Measurements from ENCODE around the gene TEX12.
"Not testable (repeated sequence)": the region's sequence is repeated elsewhere in the genome, so short reads cannot be mapped to it uniquely, and the experiment has no call there.

TEX12 gene

DNA sequence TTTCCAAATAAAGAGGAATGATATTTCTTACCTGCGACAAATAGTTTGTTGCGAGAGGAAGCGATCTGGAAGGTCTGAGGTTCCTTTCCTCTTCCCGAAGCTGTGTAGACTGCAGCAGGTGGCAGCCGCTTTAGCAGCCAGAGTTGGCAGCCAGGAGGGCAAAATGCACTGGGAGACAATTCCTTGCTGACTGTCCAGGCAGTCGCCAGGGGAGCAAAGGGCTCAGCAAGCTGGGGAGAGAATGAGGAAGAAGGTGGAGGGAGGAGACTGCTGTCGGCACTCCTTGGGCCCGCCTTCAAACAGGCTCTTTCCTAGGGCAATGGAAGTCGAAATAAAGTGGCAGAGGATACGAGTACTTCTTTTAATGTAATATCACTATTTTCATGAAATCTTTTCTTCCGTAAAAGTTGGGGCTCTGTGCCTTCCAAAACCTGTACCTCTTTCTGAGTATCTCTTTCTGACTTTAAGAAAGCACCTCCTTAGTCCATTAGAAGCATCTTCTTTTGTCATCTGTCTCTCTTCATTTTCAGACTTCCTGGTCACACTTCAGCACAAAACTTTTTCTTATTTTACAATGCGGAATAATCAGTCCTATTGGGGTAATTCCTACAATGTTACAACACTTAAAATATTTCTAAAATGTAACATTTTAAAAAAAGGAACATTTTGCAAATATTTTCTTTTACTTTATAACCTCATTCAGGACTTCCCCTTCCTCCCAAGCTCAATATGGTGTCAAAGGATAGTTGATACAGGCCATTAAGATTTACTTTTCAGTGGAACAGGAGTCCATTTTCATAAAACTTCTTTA is 3.1 kb upstream of the TEX12 start, which contains the start of gene IL18:
Gene IL18, minus strand, starts transcription at position 220 of the 811 bp plus-strand sequence. CDS start 9,041 bp downstream, outside the sequence.
- no peak for DNase-seq (ENCODE audit: low read depth in 2 of 2)

DNA sequence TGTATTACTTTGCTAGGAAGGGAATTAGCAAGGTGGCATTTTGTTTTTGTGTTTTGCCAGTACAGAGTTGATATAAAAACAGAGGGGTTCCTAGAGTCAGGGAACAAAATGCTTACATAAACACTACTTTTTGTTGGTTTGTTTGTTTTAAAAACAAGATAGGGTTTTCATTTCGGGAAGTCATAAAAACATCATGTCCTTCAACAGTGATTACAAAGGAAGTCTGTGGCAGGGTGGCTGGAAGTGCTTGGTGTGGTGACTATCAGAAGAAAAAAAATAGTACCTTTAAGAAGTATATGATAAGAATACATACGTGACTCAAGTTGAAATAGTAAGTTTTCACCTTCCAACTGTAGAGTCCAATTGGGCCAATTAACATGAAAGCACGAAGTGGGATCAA is 2.1 kb upstream of the TEX12 start:
- DNase-seq (ENCODE audit: low read depth in 2 of 2) = no peak

DNA sequence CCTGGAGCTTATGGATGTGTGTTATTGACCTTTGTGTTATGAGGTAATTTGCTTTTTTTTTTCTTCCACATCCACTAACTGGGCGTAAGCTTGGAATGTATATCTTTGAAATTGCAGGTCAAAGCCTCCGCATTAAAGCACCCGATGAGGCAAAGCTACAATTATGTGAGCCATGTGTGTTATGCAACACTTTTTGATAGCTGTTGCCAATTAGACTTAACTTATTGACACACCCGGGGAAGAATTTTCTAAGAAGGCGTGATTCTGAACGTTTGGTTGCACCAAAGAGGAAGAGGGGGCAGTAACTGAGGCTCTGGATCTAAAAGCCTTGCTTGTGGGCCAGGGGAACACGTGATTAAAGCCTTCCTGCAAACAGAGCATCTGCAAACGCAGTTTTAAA is 610 bp upstream of the TEX12 start:
- no peak for DNase-seq (ENCODE audit: low read depth in 2 of 2)

DNA sequence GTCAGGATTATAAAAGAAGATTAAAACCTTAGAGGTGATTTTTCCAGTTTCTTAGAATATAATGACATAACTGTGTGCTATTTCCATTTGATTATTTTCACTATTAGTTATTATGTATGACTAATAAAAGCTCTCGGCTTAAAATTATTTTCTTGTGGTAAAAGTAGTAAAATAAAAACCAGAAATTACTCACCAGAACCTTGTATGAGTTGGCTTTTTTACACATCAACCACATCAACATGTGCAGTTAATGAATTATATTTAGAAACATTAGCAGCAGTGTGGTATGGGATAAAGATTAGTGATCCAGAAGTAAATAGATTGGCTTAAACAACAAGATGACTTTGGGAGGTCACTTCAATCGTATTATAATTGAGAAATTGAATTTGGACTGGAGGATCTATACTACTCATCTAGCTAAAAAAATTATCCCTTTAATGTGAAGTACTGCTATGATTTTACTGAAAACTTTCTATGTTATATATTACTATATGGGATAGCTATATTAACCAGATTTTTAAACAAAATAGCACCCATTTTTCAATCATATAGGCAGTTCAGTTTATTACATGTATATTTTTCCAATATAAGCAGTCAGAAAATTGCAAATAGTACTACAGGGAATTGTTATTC is 5.3 kb downstream of the TEX12 start:
- no peak for DNase-seq (ENCODE audit: low read depth in 2 of 2)

DNA sequence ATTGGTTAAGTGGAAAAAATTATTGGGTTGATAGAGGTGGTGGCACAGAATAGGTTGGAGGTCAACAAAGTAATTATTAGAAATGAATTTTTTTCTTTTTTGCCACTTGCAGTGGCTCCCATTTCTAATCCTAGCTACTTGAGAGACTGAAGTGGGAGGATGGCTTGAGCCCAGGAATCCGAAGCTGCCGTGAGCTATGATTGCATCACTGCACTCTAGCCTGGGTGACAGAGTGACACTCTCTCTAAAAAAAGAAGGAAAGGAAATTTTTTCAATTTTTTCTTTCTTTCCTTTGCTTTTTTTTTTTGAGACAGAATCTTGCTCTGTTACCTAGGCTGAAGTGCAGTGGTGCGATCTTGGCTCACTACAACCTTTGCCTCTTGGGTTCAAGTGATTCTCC is 6.0 kb downstream of the TEX12 start:
- DNase-seq (ENCODE audit: low read depth in 2 of 2) = no peak

DNA sequence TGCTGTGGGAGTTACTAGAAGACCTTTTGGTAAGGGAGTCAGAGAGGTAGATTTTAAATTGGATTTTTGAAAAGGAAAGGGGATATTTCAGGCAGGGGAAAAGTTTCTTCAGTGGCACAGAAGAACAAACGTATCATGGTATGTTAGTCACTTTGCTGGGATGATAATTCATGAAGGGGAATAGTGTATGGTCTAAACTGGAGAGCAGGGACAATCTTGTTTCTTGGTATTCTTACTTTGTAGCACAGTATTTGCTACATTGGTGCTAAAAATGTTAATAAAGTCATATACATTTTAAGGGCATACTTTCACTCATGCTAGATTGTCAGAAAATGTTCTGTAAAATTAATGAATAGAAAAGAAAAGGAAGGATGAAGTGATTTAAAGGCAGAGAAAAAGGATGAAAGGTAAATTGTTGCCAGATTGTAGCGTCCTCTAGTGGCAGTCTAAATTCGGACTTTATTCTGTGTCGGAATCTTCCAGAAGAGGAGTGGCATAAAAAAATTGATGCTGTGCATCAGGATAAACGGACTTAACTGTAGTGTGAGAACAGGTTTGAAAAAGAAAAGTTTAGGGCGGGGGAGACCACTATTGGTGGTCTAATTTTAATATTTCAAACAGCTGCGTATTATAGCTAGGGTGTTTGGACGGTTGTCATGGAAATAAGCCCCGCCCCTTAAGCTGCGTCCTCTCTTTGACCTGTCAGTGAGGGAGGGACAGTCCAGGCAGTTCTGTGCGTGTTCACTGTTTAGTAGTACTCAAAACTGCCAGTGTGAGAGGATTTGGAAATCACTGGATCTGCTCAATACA is 7.8 kb downstream of the TEX12 start, which contains the start of gene BCO2:
Gene BCO2, plus strand, starts transcription at position 724 of the 810 bp plus-strand sequence. CDS start 90 bp downstream, outside the sequence.
- DNase-seq (ENCODE audit: low read depth in 2 of 2) = peak in 1 of 2 donors; percentile 7

DNA sequence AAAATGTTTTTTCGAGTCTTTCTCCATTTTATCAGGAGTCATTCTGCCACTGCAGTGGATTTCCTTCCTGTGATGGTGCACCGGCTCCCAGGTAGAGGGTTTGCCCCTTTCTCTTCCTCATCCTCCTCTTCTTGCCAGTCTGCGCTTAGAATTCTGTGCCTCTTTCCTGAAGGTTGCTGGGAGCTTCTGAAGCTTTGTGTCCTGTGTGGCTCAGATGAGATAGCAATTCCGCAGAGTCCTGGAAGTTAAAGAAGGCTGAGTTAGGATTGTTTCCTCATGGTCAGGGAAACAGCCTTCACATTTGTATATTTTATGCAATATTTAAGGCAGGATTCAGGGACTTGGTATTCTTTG is 8.4 kb downstream of the TEX12 start:
- DNase-seq (ENCODE audit: low read depth in 2 of 2) = no peak

DNA sequence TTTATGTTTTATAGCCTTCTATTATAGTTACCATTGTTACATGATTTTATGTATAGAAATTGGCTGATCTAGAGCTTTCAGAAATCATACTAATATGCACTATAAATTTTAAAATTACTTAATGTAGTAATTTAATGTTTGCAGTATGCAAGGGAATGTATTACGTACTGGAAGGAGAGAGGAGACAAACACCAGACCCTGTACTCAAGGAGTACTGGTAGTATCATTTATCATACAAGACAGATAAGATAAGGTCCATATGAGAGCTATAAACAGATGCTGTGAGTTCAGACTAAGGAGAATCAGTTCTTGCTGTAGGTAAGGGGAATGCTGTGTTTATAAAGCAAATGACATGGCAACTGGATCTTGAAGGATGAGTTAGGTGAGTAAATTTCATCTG is 8.9 kb downstream of the TEX12 start:
- DNase-seq (ENCODE audit: low read depth in 2 of 2) = no peak

DNA sequence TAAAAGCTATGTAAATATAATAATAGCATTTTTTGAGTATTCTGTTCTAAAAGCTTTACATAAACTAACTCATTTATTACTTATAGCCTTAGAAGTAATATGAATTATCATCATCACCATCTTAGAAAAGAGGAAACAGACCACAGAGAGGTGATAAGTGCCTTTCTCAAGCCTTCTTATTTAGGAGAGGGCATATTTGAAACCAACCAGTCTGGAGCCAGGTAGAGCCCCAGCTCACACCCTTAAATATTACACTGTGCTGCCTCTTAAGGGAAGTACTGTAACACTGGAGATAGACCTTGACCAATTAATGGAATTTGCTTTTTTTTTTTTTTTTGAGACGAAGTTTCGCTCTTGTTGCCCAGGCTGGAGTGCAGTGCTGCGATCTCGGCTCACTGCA is 10.4 kb downstream of the TEX12 start:
- no peak for DNase-seq (ENCODE audit: low read depth in 2 of 2)

DNA sequence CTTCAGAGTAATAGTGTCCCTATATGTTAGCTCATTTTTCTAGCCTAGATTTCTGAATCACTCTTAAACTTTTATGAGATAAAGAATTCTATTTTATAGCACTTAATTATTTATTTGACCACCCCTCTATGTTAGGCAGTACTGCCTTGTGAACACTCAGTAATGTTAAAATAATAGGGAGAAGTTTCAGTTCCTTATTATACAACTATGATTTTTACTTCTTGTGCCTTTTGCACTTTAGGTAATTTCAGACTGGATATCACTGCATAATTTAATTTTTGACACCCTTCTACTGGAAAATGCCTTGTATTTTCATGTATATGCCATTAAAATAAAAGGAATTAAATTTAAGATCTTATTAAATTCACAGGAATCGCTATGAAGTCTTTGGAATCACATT is 11.3 kb downstream of the TEX12 start:
- no peak for DNase-seq (ENCODE audit: low read depth in 2 of 2)

DNA sequence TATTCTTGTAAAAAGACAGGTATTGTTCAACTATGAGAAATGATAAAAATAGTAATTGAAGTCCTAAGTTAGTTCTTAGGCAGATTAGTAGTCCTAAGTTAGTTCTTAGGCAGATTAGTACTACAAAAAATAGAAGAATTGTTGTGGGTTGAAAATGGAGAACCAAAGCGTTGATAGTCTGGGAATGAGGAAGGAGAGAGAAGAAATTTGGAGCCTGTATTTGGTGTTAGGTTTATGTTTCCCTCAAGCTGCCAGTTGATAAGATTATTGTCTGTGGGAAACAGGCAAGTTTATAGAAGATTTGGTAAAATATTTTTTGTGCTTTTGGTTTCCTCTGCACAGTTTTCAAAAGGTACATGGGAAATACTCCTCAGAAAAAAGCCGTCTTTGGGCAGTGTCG is 11.8 kb downstream of the TEX12 start:
- no peak for DNase-seq (ENCODE audit: low read depth in 2 of 2)

DNA sequence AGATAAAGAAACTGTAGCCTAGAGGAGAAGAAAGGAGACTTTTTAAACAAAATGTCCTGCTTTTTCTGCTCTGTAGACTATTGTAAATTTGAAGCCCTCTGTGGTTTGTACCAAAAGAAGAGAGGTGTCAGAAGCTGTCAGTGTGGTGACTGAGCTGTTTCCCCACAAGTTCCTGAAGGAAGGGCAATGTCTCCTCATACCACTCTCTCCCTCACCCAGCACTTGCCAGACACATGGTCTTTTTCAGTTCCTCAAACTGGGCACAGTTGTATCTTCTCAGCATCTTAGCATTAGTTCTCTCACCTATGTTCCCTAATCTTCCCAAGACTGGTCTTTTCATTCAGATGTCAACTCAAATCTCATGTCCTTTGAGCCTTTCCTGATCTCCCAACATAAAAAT is 12.4 kb downstream of the TEX12 start:
- DNase-seq (ENCODE audit: low read depth in 2 of 2) = no peak

DNA sequence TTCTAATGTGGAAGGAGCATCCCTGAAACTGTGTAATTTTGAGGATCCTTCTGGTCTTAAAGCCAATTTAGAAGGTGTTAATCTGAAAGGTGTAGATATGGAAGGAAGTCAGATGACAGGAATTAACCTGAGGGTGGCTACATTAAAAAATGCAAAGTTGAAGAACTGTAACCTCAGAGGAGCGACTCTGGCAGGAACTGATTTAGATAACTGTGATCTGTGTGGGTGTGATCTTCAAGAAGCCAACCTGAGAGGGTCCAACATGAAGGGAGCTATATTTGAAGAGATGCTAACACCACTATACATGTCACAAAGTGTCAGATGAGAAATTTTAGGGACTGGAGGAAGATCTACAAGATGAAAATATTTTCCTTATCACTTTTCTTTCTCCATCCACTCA is 15.7 kb downstream of the TEX12 start:
- DNase-seq (ENCODE audit: low read depth in 2 of 2) = no peak

DNA sequence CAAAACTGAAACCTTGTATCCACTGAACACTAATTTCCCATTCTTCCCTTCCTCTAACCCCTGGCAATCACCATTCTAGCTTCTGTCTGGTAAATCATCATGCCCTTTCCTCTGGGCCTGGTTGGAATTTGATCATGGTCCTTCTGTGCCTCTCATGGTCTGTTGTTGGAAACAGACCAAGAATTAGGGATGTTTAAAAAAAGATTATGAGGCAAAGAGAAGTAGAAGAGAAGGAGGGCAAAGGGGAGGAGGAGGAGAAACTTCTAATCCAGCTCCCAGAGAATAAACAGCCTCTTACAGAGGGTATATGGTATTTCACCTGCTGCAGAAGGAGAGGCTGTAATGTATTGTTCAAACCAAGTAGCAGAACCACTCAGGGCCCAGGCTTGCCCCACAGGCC is 18.7 kb downstream of the TEX12 start:
- DNase-seq (ENCODE audit: low read depth in 2 of 2) = no peak

DNA sequence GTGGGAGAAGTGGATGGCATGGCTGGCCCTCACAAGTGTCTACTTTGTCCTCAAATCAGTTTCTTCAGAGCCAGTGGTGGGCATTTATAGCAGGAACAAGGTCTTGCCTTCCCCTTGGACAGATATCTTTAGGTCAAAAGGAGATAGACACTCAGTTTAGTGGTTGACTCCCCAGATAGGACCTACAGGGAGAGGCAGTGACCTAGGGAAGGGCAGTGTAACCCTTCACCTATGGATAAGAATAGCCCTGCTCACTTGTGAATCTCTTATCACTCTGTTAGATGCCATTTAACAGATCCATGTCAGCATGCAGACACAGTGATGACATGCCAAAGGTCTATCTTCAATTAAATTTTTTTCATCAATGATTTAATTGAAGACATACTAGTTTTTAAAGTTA is 19.1 kb downstream of the TEX12 start:
- no peak for DNase-seq (ENCODE audit: low read depth in 2 of 2)

DNA sequence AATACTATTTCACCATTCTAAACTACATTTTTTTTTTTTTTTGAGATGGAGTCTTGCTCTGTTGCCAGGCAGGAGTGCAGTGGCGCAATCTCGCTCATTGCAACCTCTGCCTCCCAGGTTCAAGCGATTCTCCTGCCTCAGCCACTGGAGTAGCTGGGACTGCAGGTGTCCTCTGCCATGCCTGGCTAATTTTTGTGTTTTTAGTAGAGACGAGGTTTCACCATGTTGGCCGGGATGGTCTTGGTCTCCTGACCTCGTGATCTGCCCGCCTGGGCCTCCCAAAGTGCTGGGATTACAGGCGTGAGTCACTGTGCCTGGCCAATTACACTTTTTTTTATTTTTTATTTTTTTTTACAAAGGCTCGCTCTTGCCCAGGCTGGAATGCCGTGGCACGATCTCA is 27.9 kb downstream of the TEX12 start:
- not testable (repeated sequence) for DNase-seq (ENCODE audit: low read depth in 2 of 2)

DNA sequence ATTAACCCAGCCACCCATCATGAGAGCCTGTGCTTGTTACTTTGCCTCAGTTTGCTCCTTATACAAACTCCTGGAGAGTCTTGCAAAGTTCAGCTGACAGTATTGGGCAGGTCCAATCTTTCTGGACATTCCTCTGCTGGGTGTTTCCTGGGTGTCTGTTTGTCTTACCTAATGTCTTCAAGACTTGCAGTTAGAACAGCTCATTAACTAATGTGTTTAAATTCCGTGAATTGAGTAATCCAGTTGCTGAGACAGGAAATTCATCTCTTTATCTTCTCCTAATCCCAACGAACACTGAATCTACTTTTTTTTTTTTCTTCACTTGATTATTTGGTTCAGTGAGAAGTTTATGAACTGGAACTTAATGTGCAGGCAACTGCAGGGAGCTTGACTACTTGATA is 28.8 kb downstream of the TEX12 start:
- DNase-seq (ENCODE audit: low read depth in 2 of 2) = no peak

DNA sequence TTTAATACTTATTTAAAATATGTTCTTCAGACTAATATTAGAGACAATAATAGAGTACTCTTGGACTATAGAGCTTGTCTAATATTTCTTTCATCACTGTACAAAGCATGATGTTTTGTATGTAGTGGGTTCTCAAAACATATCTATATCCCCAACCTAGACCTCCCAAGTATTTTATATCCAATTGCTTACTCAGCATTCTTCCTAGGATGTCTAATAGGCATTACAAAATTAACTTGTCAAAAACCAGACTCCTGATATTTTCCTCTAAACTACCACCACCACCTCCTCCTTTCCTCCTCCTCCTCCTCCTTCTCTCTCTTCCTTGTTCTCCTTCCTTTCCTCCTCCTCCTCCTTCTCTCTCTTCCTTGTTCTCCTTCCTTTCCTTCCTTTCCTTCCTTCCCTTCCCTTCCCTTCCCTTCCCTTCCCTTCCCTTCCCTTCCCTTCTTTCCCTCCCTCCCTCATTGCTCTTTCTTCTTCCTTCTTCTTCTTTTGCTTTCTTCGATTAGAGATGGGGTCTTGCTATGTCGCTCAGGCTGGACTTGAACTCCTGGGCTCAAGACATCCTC is 29.4 kb downstream of the TEX12 start:
- no peak for DNase-seq (ENCODE audit: low read depth in 2 of 2)

DNA sequence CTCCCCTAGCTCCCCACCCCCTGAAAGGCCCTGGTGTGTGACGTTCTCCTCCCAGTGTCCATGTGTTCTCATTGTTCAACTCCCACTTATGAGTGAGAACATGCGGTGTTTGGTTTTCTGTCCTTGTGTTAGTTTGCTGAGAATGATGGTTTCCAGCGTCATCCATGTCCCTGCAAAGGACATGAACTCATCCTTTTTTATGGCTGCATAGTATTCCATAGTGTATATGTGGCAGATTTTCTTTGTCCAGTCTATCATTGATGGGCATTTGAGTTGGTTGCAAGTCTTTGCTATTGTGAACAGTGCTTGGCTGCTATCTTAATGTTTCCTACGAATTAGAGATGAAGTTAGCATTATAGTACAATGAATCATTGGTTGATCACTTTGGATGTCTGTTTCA is 31.9 kb downstream of the TEX12 start:
- DNase-seq (ENCODE audit: low read depth in 2 of 2) = not testable (repeated sequence)

DNA sequence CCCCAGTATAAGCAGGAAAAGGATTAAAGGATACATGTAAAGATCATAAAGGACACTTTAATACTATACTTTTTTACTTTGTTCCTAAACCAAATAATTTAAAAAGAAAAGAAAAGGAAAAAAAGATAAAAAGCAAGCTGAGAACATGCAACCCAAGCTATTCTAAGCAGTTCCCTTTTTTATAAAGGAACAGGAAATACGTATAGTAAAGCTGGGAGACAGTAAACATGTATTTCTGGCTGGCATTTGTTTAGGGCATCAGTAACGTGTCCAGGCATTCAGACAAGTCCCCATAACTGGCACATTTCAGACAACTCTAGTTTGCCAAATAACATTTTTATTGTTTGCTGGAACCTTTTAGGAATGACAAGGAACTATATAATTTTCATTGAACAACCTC is 33.1 kb downstream of the TEX12 start:
- no peak for DNase-seq (ENCODE audit: low read depth in 2 of 2)

DNA sequence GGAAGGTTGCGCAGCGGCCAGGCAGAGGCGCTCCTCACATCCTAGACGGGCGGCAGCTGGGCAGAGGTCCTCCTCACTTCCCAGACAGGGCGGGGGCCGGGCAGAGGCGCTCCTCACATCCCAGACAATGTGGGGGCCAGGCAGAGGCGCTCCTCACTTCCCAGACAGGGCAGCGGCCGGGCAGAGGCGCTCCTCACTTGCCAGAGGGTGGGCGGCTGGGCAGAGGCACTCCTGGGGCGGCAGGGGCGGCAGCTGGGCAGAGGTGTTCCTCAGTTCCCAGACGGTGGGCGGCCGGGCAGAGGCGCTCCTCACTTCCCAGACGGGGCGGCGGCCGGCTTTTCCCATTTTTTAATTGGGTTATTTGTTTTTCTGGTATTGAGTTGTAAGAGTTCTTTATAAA is 38.9 kb downstream of the TEX12 start:
- DNase-seq (ENCODE audit: low read depth in 2 of 2) = no peak

DNA sequence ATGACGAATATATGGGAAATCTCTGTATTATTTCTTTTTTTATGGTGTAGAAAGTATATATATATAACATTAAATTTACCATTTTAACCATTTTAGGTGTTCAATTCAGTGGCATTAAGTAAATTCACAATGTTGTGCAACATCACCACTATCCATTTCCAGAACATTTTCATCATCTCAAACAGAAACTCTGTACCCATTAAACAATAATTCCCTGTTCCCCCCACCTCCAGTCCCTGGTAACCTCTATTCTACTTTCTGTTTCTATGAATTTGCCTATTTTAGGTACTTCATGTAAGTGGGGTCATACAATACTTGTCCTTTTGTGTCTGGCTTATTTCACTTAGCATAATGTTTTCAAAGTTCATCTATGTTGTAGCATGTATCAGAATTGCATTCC is 43.7 kb downstream of the TEX12 start:
- DNase-seq (ENCODE audit: low read depth in 2 of 2) = no peak

Data from stimulated activated CD8-positive, alpha-beta memory T cell treated with anti-CD3 and anti-CD28 coated beads, Interleukin-15, amount 100 ng/mL, for 4 hours (primary cell).